NCI-H82 (cell line): ENCODE measurements around the gene SLC6A20.

Experiments
- DNase-seq: peaks from one replicate; lab custom pipeline; 2025; lab: John Stamatoyannopoulos, UW

Gene SLC6A20

DNA sequence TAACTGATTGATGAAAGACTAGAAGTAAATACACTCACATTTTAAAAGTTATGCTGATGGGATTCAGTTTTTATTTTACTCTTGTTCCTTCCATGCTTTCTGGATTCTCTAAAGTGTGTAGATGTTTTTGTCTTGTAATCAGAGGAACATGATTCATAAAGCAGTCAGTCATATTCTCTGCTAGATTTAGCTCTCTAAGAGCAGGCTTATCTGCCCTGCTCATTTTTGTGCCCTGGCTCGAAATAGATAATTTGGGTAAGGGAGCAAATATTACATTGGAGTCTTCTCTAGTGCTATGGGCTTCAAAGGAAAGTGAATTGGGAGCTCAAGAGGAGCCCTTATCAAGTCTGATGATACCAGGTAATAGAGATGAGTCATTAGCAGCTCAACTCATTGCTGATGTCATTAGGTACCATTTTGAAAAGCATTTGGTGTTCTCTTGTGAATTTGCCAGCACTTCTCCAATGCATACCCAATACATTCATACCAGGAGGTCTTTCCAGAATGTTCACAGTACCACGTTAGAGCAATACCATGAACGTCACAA lies 79.5 kb downstream of the SLC6A20 start:
- no peak for DNase-seq

GRCh38 chr3:45715945-45716344 lies 80.4 kb downstream of the SLC6A20 start:
- no peak for DNase-seq

- no peak for DNase-seq
These were observed 83.8 kb downstream of the SLC6A20 start for GRCh38 chr3:45712434-45713110.

DNA sequence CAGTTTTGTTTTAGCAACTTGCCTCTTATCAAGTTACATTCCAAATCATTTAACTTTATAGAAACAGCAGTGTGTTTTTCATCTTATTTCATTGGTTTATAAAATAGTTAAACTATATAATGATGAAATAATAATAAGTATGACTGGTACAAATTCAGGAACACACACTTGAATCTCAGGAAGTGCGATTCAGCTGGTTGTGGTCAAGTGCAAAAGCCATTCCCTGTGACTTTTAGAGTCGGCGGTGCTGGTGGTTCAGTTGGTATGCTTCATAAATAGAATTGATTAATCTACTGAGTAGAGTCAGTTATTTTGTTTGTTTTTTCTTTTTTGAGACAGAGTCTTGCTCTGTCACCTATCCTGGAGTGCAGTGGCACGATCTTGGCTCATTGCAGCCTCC lies 84.4 kb downstream of the SLC6A20 start:
- DNase-seq: no peak

GRCh38 chr3:45705839-45706808 lies 90.2 kb downstream of the SLC6A20 start:
- DNase-seq: no peak
